SK-N-SH treated with all-trans-retinoic acid at 6 μM for 48 hours (cell line): ENCODE results near the gene KCNH3.

Experiments
- PPARA ChIP-seq: fragments of 250-450 bp; sonication (Bioruptor Pico); IDR thresholded peaks from 2 replicates; pipeline ENCODE4 v1.5.0; 2020; ENCODE audit warnings: mild to moderate bottlenecking, borderline replicate concordance
- SNAI2 ChIP-seq: fragments of 250-450 bp; sonication (Bioruptor Pico); IDR thresholded peaks from 2 replicates; pipeline ENCODE4 v1.5.0; 2020; ENCODE audit warnings: mild to moderate bottlenecking, moderate library complexity
- ZFP3 ChIP-seq: fragments of 250-450 bp; sonication (Bioruptor Pico); IDR thresholded peaks from 2 replicates; pipeline ENCODE4 v1.5.0; 2020; ENCODE audit warnings: mild to moderate bottlenecking, moderate library complexity
- TF ChIP-seq, protein P1 (sequence below): fragments of 250-450 bp; sonication (Bioruptor Pico); IDR thresholded peaks from 2 replicates; pipeline ENCODE4 v1.8.0; 2021; ENCODE audit warnings: low read depth, mild to moderate bottlenecking, moderate library complexity, borderline replicate concordance
- TF ChIP-seq, protein P2 (sequence below): fragments of 250-450 bp; sonication (Bioruptor Pico); IDR thresholded peaks from 2 replicates; pipeline ENCODE4 v1.8.0; 2020; ENCODE audit warnings: mild to moderate bottlenecking, moderate library complexity, borderline replicate concordance

DNA sequence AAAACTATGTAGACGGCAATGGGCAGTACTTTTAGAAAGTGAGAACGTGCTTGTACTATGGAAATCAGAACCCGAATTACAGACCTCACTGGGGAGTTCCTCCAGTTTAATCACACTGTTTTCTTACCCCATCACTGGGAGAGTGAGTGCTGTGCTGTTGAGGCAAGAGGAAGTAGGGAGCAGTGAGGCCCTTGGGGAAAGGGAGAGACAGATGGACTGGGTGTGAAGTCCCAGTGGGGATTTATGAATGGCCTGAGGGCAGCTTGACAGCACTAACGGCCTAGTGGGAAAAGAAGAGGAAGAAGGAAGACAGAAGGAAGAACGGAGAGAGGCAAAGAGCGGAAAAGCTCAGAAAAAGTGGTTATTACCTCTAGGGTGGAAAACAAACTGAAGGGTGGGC is 23.4 kb downstream of the KCNH3 start:
- TF ChIP-seq, protein P1, sequence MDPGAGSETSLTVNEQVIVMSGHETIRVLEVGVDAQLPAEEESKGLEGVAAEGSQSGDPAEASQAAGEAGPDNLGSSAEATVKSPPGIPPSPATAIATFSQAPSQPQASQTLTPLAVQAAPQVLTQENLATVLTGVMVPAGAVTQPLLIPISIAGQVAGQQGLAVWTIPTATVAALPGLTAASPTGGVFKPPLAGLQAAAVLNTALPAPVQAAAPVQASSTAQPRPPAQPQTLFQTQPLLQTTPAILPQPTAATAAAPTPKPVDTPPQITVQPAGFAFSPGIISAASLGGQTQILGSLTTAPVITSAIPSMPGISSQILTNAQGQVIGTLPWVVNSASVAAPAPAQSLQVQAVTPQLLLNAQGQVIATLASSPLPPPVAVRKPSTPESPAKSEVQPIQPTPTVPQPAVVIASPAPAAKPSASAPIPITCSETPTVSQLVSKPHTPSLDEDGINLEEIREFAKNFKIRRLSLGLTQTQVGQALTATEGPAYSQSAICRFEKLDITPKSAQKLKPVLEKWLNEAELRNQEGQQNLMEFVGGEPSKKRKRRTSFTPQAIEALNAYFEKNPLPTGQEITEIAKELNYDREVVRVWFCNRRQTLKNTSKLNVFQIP (CRISPR knock-in tag): no peak
- TF ChIP-seq, protein P2, sequence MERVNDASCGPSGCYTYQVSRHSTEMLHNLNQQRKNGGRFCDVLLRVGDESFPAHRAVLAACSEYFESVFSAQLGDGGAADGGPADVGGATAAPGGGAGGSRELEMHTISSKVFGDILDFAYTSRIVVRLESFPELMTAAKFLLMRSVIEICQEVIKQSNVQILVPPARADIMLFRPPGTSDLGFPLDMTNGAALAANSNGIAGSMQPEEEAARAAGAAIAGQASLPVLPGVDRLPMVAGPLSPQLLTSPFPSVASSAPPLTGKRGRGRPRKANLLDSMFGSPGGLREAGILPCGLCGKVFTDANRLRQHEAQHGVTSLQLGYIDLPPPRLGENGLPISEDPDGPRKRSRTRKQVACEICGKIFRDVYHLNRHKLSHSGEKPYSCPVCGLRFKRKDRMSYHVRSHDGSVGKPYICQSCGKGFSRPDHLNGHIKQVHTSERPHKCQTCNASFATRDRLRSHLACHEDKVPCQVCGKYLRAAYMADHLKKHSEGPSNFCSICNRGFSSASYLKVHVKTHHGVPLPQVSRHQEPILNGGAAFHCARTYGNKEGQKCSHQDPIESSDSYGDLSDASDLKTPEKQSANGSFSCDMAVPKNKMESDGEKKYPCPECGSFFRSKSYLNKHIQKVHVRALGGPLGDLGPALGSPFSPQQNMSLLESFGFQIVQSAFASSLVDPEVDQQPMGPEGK: no peak
- no peak for TF ChIP-seq SNAI2 (CRISPR knock-in tag)
- TF ChIP-seq ZFP3: no peak
- TF ChIP-seq PPARA (CRISPR knock-in tag): no peak
